Measurements from ENCODE around the gene CLNS1A. TPM values are rescaled to one million over a fixed set of nuclear protein-coding genes. Genes with fewer than 3 reads are reported as not detected.
A peak's percentile ranks its signal among the peaks of the same experiment; 100 is the strongest.

Gene CLNS1A
- total and polyA plus RNA-seq, 9 of the 15 experiments (the other 6 are each of a cell fraction or from before 2014, with no cell fraction given): 146 to 472 (median 345) TPM

GRCh38 chr11:77589521-77590193 lies 47.9 kb downstream of the CLNS1A start, which contains the start of gene AQP11 (continued):
- peak in 1 of 2 experiments; percentile 50; a peak in 2 of 4 replicates for TF ChIP-seq UBTF (IDR thresholded peaks at IDR 0.05; ENCODE audit: borderline replicate concordance in 1 of 2, low read depth in 2 of 2, low read length in 2 of 2)
- no peak; the same call in 1 of the 2 replicates for TF ChIP-seq FOXJ2 (tag; IDR thresholded peaks at IDR 0.05)
- TF ChIP-seq E2F4 (CRISPR knock-in tag; IDR thresholded peaks at IDR 0.05; ENCODE audit: low read depth): no peak
- no peak for TF ChIP-seq ETV6 (IDR thresholded peaks at IDR 0.05; ENCODE audit: borderline replicate concordance in 1 of 2, low read depth in 2 of 2, low read length in 1 of 2)
- TF ChIP-seq ETV6 (CRISPR knock-in tag; IDR thresholded peaks at IDR 0.05; ENCODE audit: borderline replicate concordance): no peak
- no peak for TF ChIP-seq KDM2B (CRISPR knock-in tag; IDR thresholded peaks at IDR 0.05)
- TF ChIP-seq ZNF589 (CRISPR knock-in tag; IDR thresholded peaks at IDR 0.05; ENCODE audit: low read depth): no peak
- TF ChIP-seq ZNF184 (CRISPR knock-in tag; IDR thresholded peaks at IDR 0.05): no peak
- TF ChIP-seq XRCC5 (IDR thresholded peaks at IDR 0.05; ENCODE audit: low read depth, low read length): no peak
- TF ChIP-seq ZBTB43 (CRISPR knock-in tag; IDR thresholded peaks at IDR 0.05): no peak
- no peak for TF ChIP-seq NR0B1 (IDR thresholded peaks at IDR 0.05; ENCODE audit: partially characterized antibody)
- TF ChIP-seq ATF1 (CRISPR knock-in tag; IDR thresholded peaks at IDR 0.05): no peak
- TF ChIP-seq ATF1 (tag; IDR thresholded peaks at IDR 0.05): peak; percentile 64
- TF ChIP-seq ARID3A (IDR thresholded peaks at IDR 0.05; ENCODE audit: borderline replicate concordance, low read depth, low read length): no peak
- no peak for TF ChIP-seq MAFG (tag; conservative IDR thresholded peaks at IDR 0.05)
- peak; percentile 42; the same call in 1 of the 2 replicates for TF ChIP-seq GABPB1 (CRISPR knock-in tag; IDR thresholded peaks at IDR 0.05)
- TF ChIP-seq ZNF197 (CRISPR knock-in tag; IDR thresholded peaks at IDR 0.05; ENCODE audit: low read depth): no peak
- TF ChIP-seq ZNF449 (CRISPR knock-in tag; IDR thresholded peaks at IDR 0.05): no peak
- TF ChIP-seq RNF2 (IDR thresholded peaks at IDR 0.05): no peak

Measured in K562 (cell line).